CD1c-positive myeloid dendritic cell (primary cell): ENCODE results near the gene BEGAIN.

Source experiments
- DNase-seq: peaks from one replicate; pipeline ENCODE4 v3.0.0-alpha.2; 2016; ENCODE audit errors: extremely low spot score

The BEGAIN gene

DNA sequence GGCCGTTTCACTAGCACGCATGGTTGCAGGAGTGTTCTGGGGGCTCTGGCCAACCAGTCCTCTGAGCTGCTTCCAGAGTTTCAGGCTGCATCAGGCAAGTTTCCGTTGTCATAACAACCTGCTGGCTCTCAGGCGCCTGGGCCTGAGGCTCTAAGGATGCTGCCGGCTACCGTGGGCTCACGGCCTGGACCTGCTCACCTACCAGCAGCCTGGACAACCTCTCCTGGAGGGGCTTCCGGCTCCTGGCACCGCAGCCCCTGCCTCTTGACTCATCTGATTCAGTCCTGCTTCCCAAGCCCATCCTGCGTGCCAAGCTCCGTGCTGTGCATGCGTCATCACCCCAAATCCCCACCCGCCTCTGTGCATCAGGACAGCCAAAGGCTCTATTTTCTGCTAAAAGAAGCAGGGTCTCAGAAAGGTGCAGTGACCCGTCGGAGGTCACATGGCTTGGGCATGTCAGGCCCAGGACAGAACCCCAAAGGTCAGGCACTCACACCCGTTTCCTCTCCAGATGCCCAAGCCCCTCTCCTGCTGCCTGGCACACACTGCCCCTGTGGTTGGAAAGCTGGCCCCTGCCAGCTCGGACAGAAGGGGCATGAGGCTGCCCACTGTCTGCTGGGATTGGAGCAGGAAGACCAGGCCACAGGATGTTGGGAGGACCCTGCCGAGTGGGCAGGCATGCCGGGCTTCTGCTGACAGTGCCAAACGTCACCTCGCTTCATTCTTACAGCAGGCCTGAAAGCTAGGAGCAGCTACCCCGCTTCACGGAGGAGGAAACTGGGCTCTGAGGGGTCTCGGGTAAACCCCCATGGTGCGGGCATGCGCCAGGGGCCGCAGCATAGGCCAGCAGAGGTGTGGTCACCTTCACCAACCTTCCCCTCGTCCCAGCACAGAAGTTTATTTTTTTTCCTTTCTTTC lies 5.7 kb downstream of the BEGAIN start:
- DNase-seq = no peak

DNA sequence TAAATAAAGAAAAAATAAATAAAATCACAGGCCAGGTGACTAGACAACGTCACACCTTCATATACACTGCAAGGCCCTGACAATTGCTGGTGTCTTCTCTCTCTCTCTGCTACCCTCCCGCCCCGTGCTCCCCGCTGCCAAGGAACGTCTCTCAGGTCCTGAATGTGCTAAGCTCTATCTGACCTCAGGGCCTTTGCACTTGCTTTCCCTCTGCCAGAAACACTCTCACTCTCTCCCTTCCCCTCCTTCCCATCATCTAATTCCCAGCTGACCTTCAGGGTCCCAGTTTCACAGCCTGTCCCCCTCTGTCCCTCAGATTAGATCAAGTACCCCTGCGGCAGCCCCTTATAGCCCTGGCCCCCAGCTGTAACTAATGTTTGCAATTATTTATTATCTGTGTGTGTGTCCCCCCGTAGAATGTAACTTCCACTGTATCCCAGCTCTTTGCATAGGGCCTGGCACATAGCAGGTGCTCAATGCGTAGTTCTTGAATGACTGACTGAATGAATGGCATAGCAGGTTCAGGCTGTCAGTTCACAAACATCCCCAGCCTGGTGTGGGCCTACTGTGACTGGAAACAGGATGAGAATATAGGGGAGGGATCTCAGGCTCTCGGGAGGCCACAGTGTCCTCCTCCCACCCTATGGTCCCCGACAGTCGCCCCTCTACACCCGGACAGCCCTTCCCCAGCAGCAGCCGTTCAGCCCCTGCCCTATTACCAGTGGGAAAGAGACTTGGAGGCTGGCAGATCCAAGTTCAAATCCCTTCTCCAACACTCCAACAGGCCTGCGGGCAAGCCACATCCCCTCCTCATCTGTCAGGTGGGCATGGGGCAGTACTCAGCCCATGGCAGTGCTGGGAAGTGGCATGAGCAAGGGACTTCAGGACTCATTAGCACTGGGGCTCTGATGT lies 6.6 kb downstream of the BEGAIN start:
- DNase-seq = no peak

DNA sequence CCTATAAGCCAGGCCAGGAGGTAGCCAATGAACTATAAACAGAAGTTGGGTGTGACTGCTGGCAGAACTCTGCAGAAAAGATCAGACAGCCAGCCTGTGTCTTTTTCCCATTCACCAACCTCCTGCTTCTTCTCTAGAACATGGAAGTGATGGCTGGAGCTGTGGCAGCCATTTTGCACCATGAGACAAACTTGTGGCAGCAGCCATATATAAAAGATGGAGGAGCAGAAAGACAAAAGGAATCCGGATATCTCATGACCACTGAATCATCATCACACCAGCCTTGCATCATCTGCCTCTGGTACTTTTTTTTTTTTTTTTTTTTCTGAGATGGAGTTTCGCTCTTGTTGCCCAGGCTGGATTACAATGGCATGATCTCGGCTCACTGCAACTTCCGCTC lies 8.7 kb downstream of the BEGAIN start:
- peak; percentile 19 for DNase-seq

DNA sequence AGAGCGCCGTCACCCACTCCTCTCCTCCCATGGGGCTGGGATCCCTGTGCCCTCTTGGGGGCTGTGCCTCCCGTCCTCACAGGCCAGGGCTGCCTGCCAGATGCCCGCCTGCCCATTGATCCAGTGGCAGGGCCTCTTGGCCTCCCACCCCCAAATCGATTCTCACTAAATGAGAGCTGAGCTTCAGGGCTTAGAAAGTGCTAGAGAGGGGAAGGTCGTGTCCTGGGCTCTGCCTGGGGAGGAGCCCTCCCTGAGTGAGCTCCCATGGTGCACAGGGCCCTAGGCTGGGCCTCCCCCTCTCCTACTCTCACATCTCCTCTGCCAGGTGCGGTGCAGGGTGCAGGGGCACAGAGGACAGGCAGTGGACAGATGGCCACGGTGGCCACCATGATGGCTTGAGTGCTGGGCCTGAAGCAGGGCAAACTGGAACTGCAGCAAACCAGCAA lies 9.2 kb downstream of the BEGAIN start:
- no peak for DNase-seq

DNA sequence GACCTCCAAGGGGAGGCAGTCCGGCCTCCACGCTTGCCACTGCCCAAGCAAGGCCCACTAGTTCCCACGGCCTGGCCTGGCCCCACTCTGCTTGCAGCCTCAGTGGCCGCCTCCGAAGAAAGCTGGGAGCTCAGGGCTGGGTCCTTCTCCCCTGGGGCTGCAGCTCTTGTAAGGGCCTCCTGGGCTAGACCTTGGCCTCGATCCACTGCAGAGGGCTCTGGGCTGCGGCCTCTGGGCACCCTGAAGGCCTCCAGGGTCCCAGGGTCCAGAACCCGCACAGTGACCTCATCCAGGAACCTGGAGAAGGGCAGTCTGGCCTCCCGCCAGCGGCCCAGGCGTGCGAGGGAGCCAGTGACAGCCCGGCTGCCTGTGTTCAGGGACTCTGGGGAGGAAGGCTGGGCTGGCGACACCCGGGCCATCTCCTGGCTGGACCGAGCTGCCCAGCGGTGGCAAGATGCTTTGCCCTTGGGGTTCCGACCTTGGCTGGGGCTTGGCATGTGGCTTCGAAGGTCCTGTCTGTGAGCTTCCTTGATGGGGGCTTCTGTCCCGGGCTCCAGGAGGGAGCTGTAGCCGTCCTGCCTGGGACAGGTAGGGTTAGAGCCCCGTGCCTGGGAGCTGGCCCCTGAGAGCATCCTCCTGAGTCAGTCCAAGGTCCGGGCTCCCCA lies 9.8 kb downstream of the BEGAIN start:
- no peak for DNase-seq

DNA sequence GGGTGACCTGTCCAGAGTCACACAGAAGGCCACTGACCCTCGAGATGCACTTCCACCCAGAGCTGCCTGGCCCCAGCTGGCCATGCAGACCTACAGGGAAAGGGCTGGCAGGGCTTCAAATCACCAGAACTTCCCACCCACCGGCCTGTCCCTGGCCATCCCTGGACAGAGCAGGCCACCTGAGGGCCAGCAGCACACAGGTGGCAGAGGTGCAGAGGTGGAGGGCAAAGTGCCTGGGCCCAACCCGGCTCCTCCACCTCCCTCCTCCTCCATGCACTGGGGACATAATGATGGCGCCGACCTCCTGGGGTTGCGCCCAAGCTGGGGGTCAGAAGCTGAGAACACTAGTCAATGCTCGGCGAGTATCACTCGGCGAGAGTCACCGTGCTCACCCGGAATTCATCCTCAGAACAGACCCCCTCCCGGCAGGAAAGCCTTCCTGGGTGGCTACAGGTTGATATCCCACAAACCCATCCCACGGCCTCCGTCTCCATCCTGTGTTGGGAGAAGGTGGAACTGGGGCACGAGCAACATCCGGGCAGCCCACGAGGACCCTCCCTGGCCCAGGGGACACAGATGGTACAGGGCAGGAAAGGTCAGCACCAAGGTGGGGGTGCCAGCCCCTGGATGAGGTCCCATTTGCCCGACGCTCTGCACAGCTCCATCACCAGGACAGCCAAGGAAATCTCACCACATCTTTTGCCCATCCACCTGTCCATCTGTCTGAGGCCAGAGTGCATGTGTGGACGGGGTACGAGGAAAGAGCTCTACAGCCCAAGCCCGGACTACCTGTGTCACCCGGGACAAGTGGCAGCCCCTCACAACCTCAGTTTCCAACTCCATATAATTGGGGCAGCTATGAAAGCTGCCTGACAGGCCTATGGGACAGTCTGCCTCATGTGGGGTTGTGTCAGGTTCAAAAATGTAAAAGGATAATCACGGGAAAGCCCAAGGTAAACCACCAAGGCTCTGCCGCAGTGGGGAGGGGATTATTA lies 10.8 kb downstream of the BEGAIN start:
- no peak for DNase-seq

DNA sequence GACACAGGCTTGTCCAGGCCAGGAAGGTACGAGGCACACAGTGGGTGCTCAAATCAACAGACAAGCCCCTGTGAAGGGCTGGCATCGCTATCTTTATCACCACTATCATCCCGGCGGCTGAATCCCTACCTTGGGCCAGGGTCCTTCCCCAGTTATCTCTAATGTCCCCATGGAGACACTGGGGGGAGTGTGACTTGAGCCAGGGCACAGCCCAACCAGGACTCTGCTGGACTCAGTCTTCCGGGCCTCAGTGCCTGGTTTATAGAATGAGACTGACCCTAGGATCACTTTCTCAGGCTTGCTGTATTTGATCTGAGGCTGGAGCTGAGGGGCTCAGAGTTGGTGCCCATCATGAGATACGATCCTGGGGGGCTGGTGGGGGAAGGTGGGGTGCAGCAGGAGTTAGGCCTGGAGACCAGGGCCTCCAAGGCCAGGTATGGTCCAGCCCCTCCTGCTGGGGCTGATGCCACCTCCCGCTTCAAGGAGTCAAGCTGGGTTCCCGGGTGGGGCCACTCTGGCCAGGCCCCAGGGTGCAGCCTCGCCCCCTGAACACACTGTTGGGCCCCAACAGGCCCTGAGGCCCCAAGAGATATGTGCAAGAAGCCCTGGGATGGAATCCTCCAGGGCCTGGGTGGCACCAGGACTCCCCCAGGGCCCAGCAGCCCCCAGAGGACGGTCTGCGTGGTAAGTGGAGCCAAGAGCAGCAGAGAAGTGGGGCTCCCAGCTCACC lies 11.8 kb downstream of the BEGAIN start:
- DNase-seq = no peak

DNA sequence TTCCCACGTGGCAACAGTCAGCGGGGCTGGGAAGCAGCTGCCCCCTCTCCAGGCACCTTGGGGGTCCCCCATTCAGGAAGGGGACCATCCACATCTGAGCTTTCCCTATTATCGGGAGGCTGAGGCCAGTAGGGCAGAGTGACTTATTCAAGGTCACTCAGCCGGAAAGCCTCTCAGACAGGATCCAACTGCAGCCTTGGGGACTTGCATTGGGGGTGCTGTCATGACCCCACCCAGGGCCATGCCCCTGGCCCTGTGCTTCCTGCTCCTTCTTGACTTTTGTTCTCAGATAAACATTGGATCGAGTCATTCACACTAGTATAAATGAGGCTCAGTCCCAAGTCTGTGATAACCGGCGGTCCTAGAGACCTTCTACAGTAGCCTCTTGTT lies 12.6 kb downstream of the BEGAIN start:
- DNase-seq = no peak

DNA sequence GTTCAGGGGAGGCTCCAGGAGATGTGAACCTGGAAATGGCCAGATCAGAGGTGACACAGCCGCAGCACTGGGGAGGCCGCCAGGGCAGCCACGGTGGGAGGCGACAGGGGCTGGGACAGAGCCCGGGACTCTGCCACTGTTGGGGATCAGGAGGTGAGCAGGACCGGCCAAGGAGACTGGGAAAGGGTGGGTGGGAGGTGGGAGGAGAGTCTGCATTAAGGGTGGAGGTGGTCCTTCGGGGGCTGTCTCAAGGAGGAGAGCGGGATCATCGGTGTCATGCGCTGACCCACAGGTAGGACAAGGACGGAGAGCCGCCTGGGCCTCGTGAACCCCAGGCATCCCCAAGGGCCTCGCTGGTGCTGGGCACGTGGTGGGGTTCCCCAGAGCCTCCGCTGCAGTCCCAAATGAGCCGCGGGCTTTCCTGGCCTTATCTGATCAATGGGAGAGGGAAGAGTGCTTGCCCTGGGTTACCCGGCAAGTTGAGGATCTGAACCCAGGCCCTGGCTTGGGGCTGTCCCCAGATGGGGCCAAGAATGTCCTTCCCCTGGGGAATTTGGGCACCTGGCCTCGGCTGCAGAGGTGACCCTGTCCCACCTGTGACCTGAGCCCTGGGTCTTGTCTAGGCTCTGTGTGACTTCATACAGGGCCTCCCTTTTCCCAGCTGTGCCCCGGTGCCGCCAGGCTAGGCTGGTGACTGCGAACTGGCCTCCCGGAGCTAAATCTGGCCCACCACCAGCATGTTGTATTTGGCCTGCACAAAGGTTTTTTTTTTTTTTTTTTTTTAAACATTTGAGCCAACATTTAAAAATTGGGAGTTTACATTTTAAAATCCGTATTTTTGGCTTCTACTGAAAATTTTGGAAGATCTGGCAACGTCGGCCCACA lies 13.2 kb downstream of the BEGAIN start:
- DNase-seq = no peak

DNA sequence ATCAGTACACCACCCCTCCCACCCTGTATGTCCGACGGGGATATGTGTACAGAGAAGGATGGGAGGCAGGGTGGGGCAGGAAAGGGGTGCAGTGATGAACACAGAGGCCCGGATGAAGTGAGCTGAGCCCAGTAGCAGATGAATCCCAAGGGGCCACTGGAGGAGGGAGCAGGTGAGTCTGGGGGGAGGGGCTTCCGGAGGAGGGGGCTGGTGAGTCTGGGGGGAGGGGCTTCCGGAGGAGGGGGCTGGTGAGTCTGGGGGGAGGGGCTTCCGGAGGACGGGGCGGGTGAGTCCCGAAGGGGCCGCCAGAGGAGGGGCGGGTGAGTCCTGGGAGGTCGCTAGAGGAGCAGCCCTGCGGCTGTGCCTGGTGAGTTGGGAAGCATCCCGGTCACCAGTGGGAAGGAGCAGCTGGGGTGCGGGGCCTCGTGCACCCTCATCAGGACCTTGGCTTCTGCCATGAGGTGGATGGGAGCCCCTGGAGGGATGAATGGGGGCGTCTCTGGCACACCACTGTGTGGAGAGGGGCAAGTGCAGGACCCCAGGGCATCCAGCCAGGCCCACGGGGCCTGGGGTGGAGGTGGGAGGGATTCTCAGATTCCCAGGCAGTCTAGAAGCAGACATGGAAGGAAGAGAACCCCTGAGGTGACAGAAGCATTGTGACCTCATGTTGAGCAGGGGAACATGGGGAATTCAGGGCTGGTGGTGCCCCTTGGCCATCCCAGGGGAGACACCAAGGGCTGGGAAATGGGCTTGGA lies 14.0 kb downstream of the BEGAIN start:
- no peak for DNase-seq

DNA sequence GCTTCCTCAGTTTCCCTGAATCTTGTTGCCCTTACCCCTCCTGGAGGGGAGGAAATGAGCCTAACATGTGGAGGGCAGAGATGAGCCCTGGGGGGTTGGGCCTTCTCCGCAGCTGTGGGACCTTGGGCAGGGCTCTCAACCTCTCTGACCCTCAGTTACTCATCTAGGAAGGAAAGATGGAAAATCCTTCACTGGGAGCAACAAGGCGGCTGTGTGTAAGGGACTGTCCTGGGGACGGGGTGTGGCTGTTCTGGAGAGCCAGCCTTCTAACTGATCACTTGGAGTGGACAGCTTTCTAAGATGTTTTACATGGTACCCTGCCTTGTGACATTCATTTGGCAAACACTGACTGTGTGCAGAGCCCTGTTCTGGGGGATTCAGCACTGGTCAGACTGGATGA lies 14.7 kb downstream of the BEGAIN start:
- DNase-seq = no peak

DNA sequence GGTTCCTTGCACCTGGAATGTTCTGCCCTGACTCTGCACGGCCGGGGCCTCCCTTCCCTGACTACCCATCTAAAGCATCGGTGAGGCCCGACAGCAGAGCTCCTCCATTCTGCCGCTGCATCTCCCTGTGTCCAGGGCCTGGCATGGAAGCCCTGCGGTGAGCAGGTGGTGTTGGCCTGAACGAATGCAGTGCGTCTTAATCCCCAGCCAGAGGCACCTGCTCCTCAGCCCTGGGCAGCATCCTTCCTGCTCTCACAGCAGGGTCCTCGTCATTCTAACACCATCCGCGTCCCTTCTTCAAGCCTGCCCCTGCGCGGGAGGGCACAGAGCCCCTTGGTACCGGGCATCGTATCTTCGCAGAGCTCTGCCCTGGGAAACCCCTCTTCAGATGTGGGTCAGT lies 15.4 kb downstream of the BEGAIN start:
- no peak for DNase-seq

DNA sequence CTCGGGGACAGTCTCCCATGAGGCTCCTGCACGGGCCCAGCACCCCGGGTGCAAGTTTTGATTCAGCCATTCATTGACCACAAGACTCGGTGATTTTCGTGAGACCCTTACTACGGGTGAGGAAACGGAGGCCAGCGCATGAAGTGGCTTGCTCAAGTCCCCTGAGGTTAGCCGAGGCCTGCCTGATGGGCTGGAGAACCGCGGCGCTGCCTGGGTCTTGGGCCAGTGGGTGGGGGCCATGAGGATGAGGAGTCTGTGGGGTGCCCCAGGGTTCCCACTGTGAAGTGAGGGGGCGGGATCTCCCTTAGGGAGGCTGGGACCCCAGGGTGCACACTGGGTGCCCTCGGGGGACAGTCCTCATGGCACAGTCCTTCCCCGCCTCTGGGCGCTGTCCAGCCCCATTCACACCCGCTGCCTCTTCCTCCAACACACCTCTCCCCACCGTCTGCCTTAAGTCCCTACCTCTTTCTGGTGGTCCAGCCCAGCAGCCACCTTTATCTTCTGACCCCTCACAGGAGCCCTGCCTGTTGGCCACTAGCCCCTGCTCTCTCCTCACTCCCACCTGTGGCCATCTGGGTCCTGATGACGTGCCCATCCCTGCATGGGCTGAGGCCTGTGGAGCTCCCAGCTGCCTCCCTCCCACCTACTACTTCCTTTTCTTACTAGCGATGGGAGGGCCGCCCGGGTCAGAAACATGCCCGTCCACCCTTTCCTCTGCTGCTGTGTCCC lies 16.3 kb downstream of the BEGAIN start:
- DNase-seq = no peak

DNA sequence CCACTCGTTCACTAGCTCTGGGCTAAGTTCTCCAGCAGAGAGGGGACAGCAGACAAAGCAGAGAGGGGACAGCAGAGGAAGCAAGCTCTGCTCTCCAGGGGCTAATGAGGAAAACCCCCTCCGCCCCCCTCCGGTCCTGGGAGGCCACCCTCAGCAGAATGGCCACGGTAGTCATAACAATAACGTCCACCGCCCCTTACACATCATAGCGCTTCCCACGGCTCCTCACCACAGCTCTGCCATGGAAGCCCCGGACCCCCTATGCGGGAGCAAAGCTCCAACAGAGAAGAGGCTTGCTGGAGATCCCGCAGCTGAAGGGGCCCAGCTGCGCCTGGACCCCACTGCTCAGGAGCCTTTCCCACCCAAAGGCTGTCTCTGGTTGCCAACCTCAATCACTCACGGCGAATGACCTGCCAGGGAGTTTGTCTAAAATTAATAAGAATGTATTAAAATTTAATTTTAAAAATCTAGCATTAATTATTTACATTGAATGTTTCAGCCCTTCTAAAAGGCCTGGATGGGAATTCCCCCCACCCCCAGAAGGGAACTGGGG lies 17.4 kb downstream of the BEGAIN start:
- no peak for DNase-seq

DNA sequence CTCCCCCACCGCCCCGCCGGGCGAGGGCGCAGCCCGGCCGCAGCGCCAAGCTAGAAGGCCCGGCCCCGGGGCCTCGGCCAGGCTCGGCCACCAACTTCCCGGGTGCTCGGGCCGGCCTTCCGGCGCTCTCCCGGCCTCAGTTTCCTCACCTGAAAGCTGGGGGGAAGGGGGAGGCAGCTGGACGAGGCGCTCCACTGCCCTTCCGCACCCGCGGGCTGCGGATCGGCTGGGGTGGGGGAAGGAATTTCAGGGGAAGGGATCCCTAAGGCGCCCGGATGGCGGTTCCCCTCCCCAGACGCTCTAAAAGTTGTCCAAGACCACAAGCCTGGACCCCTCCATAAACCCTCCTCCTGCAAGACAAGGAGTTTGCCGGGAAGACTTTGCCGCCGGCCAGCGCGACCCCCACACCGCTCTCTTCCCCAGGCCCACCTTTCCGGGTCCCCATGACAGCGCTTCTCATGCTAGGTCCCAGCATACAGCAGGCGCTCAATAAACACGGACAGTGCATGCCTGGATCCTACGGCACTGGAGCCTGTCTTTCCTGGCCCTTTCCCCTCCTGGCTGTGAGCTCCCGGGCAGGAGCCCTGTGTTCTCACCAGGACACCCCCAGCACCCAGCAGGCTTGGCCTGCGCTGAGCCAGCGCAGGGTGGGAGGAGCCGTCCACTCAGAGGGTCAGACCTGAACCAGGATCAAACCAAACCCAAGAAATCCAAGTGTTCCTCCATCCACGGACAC lies 18.1 kb downstream of the BEGAIN start:
- DNase-seq = no peak

DNA sequence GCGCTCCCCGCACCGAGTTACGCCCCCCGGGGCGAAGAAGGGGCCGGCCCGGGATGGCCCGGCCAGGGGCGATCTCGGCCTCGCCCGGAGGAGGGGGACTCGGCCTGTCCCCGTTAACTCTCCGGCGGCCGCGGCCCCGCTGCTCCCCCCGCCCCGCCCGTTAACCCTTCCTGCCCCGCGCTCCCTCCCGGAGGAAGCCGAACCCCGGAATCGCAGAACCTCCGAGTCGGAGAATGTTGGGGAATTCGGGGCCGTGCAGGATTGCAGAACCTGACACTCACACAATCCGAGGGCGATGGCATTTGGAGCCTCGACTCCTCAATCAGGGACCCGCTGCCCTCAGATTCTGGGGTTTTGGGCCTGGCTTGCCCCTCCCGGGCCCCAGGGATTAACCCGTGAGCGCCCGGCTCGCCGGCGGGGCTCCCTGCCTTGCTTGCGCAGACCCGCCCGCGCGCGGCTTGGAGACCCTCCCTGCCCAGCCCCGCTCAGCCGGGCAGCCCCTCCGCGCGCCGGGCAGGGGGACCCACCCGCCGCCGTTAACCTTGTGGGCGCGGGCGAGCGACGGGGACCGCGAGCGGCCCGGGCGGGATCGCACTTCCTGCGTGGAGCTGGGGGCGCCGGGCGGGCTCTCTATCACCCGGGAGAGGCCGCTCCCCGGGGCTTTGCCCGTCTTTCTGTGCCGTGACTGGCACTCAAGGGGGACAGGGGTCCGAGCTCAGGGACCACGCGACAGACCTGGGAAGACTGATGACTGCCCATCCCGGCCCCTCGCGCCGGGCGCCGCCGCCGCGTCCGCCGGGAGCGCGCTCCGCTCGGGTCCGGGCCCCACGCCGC lies 18.8 kb downstream of the BEGAIN start:
- DNase-seq = no peak
